SH-SY5Y (cell line): Measurements from ENCODE around the gene TBRG4.
A peak's percentile ranks its signal among the peaks of the same experiment; 100 is the strongest.

ENCODE experiments used
- GATA2 ChIP-seq: IDR thresholded peaks from 2 replicates; pipeline ENCODE4 v1.6.1; 2011; ENCODE audit warnings: mild to moderate bottlenecking, low read depth, low read length
- GATA3 ChIP-seq: IDR thresholded peaks from 2 replicates; pipeline ENCODE4 v1.6.1; 2011; ENCODE audit warnings: low read depth, mild to moderate bottlenecking, low read length, moderate library complexity

GRCh38 chr7:45061806-45062425, 49.6 kb downstream of the TBRG4 start:
- TF ChIP-seq GATA2 = peak; percentile 15; the same call in 1 of the 2 replicates
- TF ChIP-seq GATA3 = no peak
